ENCODE results near the gene DDX20.

DNA sequence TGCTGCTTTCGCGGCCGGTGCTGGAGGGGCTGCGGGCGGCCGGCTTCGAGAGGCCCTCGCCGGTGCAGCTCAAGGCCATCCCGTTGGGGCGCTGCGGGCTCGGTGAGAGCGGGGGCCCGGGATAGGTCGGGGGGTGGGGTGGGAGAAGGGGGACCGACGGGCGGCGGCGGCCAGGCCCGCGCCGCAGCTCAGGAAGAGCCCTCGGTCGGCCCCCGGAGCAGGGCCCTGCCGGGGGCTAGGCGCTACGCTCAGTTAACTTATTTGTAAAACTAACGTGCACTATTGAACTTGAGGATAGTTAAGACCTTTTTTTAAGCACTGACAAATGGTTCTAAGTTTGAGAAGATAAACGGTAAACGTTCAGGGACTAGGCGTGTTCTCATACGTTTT lies 418 bp downstream of the DDX20 start:
- TF ChIP-seq, protein P1, sequence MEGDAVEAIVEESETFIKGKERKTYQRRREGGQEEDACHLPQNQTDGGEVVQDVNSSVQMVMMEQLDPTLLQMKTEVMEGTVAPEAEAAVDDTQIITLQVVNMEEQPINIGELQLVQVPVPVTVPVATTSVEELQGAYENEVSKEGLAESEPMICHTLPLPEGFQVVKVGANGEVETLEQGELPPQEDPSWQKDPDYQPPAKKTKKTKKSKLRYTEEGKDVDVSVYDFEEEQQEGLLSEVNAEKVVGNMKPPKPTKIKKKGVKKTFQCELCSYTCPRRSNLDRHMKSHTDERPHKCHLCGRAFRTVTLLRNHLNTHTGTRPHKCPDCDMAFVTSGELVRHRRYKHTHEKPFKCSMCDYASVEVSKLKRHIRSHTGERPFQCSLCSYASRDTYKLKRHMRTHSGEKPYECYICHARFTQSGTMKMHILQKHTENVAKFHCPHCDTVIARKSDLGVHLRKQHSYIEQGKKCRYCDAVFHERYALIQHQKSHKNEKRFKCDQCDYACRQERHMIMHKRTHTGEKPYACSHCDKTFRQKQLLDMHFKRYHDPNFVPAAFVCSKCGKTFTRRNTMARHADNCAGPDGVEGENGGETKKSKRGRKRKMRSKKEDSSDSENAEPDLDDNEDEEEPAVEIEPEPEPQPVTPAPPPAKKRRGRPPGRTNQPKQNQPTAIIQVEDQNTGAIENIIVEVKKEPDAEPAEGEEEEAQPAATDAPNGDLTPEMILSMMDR (IDR thresholded peaks at IDR 0.05): no peak
- TF ChIP-seq POLR2A (IDR thresholded peaks at IDR 0.05): no peak
